VCaP (cell line): Measurements from ENCODE around the gene XRN1.
"Not testable (repeated sequence)": the region's sequence is repeated elsewhere in the genome, so short reads cannot be mapped to it uniquely, and the experiment has no call there.

Experiments used
- H3K27ac ChIP-seq: fragments of 450-650 bp; 2 replicates; pipeline ENCODE4 v1.5.1; 2017
- TF ChIP-seq, protein P1 (sequence below): fragments of 450-650 bp; conservative IDR thresholded peaks from 2 replicates; pipeline ENCODE4 v1.5.1; 2017; ENCODE audit warnings: mild to moderate bottlenecking, moderate library complexity

The XRN1 gene

DNA sequence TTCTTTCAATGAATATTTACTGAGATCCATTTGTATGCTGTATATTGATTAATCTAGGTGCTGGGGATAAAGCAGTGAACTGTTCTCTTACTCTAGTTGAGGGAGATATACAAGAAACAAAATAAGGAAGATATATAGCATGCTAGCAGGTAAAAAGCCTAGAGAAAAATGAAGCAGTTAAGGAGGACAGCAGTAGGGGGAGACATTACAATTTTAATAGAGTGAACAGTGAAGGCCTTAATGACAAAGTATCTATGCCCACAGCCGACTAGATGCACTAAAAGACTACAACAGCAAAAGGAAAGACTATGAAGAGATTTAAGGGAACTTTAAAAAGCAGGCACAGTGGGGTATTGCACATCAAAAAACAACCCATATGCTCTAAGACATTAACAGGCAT lies 81.4 kb downstream of the XRN1 start:
- TF ChIP-seq, protein P1, sequence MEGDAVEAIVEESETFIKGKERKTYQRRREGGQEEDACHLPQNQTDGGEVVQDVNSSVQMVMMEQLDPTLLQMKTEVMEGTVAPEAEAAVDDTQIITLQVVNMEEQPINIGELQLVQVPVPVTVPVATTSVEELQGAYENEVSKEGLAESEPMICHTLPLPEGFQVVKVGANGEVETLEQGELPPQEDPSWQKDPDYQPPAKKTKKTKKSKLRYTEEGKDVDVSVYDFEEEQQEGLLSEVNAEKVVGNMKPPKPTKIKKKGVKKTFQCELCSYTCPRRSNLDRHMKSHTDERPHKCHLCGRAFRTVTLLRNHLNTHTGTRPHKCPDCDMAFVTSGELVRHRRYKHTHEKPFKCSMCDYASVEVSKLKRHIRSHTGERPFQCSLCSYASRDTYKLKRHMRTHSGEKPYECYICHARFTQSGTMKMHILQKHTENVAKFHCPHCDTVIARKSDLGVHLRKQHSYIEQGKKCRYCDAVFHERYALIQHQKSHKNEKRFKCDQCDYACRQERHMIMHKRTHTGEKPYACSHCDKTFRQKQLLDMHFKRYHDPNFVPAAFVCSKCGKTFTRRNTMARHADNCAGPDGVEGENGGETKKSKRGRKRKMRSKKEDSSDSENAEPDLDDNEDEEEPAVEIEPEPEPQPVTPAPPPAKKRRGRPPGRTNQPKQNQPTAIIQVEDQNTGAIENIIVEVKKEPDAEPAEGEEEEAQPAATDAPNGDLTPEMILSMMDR = peak; percentile 43
- peak overlapping the region; percentile 73; the same call in 1 of the 2 replicates for H3K27ac ChIP-seq

DNA sequence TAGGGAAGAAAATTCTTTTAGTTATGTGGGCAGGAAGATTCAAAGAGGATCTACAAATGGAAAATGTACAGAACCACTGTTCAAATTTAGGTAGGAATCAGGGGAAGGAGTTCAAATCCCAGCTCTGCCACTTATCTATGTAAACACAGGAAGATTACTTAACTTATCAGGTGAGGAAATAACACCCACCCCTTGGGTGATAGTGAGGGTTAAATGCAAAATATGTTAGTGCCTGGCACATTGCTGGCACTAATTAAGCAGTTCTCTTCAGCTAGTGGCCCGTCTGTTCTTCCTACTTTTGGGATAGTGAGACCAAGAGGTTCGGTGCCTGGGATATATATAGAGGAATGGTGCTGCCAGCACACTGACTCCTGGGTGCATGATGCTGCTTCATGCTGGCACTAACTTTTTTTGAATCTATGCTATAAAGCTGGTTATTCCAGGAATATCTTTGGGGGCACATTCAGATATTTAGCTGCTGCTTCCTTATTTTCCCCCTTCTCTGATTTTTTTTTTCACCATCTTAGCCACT lies 83.8 kb downstream of the XRN1 start:
- H3K27ac ChIP-seq = peak overlapping the region; percentile 73

GRCh38 chr3:142363433-142363832 lies 84.4 kb downstream of the XRN1 start:
- peak overlapping the region; percentile 73 for H3K27ac ChIP-seq

More for the DNA sequence above, 83.8 kb downstream of the XRN1 start:
- TF ChIP-seq, protein P1 = no peak

DNA sequence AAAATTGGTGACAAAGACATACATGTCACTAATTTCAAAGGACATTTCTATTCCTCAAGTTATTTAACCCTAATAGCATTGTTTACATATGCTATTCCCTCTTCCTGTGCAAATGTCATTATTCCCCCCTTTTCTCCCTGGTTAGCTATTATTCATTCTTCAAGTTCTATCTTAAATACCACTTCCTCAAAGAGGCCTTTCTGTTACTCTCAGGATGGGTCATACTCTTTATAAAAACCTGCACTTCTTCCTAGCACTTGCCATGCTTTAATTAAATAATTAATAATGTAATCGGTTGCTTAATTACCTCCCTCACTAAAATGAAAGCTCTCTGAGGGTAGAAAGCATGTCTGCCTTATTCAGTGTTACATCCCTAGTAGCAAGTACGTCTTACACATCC lies 88.5 kb downstream of the XRN1 start:
- H3K27ac ChIP-seq = no peak overlapping the region
- TF ChIP-seq, protein P1 = no peak

DNA sequence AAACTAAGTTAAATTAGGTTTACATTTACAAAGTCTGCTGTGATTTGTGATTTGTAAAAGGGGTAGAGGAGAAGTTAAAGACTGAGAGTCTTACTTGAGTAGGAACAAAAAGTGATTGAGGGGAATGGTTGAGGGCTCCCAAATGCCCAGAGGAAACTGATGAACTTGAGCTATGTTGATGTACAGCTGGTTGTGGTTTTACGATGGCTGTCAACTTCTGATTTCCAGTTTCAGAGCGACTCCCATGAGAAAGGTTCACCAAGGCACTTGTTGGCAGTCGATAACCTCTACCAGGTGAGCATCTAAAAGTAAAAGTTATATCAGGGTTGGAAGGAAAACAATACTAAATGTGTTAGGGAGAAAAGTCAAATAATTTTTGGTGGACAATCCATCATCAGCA lies 91.0 kb downstream of the XRN1 start:
- TF ChIP-seq, protein P1 = no peak
- H3K27ac ChIP-seq = no peak overlapping the region

- H3K27ac ChIP-seq = no peak overlapping the region
- TF ChIP-seq, protein P1 = no peak
Measured at GRCh38 chr3:142355692-142356091, 92.1 kb downstream of the XRN1 start.

- H3K27ac ChIP-seq = no peak overlapping the region
- TF ChIP-seq, protein P1 = no peak
Measured at GRCh38 chr3:142354076-142354475, 93.8 kb downstream of the XRN1 start.

- TF ChIP-seq, protein P1 = no peak
Measured at GRCh38 chr3:142353571-142353970, 94.3 kb downstream of the XRN1 start.

DNA sequence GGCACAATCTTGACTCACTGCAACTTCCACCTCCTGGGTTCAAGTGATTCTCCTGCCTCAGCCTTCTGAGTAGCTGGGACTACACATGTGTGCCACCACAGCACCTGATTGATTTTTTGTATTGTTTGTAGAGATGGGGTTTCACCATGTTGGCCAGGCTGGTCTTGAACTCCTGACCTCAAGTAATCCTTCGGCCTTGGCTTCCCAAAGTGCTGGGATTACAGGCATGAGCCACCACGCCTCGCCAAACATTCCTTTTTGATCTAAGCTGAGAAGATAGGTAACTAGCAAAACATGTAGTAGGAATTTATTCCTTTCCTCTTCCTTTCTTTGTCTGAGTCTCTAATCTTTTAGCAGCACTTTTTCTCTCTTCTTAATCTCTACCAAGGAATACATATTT lies 95.1 kb downstream of the XRN1 start:
- H3K27ac ChIP-seq = not testable (repeated sequence)

More at GRCh38 chr3:142353571-142353970, 94.3 kb downstream of the XRN1 start:
- H3K27ac ChIP-seq = no peak overlapping the region
